RPMI8226 (cell line): ENCODE measurements around the gene CATSPERE.
"Not testable (repeated sequence)": the region's sequence is repeated elsewhere in the genome, so short reads cannot be mapped to it uniquely, and the experiment has no call there.

ENCODE experiments used
- DNase-seq: peaks from one replicate; pipeline ENCODE4 v3.0.0-alpha.2; 2015

The CATSPERE gene

GRCh38 chr1:244449936-244450508, 11.1 kb upstream of the CATSPERE start:
- DNase-seq: no peak

- DNase-seq: peak; percentile 65
These were observed 10.2 kb upstream of the CATSPERE start for GRCh38 chr1:244450597-244451538.

- DNase-seq: no peak
These were observed 9.5 kb upstream of the CATSPERE start, which contains the start of gene ADSS2 for GRCh38 chr1:244451539-244451950. Gene ADSS2, minus strand, starts transcription at chr1:244451909. Its CDS starts 92 bp downstream, at chr1:244451817.

- peak; percentile 100 for DNase-seq
These were observed 8.9 kb upstream of the CATSPERE start for GRCh38 chr1:244451951-244452795.

DNA sequence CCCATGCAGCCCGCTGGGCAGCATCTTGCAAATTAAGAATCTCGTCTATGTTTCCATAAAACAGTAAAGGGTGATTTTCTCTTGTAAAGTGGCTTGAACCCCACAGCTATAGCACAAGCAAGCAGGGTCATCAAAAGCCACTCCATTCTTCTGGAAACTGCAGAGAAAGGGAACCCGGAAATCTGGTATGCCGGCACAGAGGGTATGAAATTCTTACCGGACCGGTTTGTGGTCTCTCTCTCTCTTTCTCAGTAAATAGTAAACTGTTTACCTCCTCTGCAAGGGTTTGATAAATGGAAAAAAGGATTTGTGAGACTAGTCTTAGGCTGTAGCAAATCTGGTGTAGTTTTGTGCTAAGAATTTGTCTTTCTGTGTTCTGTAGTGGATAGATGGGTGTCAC, 6.7 kb upstream of the CATSPERE start:
- DNase-seq: no peak

- no peak for DNase-seq
These were observed 4.5 kb upstream of the CATSPERE start for GRCh38 chr1:244456586-244456985.

DNA sequence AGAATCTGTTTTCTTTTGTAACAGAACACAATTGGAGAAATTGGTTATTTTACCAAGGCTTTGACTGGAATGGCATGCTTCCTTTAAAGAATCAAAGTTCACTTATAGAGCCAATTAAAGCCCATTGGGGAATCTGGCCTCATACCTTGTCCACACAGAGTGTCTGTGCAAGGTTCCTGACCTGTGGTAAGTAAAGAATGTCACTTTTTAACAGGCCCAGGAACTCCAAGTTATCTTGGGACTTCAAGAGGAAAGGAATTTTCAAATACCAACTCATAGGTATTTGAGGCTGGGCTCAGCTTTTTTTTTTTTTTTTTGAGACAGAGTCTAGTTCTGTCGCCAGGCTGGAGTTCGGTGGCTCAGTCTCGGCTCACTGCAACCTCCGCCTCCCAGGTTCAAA, 2.3 kb upstream of the CATSPERE start:
- DNase-seq: no peak

DNA sequence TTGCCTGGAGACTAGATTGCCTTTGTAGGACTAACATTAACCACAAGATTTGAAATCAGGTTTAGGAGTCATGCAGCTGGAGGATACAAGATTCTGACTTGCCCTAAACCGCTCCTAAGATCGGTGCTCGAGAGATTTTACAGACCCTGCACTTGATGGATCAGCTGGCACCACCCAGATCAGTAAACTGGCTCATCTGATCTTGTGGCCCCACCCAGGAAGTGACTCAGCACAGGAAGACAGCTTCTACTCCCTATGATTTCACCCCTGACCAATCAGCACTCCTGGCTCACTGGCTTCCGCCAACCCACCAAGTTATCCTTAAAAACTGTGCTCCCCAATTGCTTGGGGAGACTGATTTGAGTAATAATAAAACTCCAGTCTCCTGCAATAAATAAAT, 876 bp upstream of the CATSPERE start:
- DNase-seq: no peak

DNA sequence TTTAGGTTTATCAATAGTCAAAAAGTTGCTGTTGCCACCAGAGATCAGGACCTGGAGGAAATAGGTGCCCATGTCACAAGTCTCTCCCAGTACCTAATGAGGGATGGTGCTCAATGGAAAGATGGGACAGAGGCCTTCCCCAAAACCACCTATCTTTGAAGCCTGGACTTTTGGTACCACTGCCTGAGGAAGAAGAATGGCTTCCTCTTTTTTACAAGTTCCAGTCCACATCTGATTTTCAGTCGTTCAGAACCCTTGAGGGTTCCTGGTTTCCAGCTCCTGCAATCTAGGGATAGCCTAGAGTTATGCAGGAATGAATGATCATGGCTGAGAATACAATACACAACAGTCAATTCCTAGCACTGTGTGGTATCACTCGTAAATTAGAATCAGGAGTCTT, 5.7 kb downstream of the CATSPERE start:
- DNase-seq: no peak

DNA sequence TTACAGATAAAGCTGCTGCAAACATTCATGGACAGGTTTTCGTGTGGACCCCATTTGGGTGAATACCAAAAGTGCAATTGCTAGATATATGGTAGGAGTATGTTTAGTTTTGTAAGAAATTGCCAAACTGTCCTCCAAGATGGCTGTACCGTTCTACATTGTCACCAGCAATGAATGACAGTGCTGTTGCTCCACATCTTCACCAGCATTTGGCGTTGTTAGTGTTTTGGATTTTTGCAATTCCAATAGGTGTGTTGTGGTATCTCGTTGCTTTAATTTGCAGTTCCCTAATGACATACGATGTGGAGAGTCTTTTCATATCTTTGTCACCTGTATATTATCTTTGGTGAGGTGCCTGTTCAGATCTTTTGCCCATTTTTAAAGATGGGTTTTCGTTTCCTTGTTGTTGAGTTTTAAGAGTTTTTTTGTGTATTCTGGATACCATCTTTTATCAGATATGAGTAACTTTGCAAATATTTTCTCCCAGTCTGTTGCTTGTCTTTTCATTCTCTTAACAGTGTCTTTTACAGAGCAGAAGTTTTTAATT, 12.1 kb downstream of the CATSPERE start:
- no peak for DNase-seq

GRCh38 chr1:244484971-244485370, 23.9 kb downstream of the CATSPERE start:
- DNase-seq: not testable (repeated sequence)

DNA sequence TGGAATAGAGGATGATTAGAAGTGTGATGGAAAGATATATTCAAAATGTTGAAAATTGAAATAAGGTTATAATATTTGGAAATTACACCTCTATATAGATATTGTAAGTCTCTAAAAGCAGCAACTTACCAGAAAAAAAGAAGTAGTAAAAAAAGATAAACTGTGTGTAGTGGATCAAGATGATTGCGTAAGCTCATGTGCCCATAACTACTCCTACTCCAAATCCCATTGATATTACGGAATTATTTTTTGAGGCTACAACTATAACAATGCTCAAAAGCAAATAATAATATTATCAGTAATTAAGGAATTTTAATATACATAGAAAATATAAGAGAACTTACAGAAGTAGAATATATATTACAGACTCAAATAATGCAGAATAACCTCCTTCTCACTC, 33.6 kb downstream of the CATSPERE start:
- DNase-seq: no peak

DNA sequence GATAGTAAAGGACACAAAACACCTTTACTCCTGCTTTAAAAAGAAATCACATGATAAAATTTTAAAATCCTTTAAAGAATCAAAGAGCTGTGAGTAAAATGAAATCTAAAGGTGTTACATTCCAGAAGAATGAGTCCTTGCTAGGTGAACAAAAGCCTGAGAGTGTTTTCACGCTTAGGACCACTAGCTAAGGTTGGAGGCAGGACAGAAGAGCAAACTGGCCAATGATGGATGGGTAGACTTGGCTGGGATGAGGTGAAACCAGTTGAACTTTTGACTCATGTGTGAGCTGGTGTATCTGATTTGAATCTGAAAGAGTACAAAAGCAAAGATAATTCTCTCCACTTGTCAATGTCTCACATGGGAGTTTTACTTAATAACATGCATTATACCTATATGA, 35.1 kb downstream of the CATSPERE start:
- no peak for DNase-seq

DNA sequence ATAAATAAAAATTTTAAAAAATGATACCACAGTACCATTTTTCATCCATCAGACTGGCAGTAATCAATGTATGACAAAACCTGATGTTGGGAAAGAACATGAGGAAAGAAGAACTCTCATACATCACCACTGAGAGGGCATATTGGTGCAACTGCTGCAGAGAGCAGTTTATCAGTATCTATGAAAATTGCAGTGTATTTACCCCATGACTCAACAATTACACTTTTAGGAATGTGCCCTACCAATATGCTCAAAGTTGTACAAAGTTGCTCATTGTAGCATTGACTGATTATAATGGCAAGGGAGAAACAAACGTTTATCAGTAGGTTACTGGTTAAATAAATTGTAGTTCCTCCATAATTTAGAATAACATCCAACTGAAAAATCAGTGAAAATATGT, 36.7 kb downstream of the CATSPERE start:
- no peak for DNase-seq

- not testable (repeated sequence) for DNase-seq
These were observed 38.4 kb downstream of the CATSPERE start for GRCh38 chr1:244499484-244499883.

DNA sequence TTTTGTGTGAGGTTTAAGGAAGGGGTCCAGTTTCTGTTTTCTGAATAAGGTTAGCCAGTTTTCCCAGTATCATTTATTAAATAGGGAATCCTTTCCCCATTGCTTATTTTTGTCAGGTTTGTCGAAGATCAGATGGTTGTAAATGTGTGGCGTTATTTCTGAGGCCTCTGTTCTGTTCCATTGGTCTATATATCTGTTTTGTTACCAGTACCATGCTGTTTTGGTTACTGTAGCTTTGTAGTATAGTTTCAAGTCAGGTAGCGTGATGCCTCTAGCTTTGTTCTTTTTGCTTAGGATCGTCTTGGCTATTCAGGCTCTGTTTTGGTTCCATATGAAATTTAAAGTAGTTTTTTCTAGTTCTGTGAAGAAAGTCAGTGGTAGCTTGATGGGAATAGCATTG, 39.4 kb downstream of the CATSPERE start:
- DNase-seq: not testable (repeated sequence)

DNA sequence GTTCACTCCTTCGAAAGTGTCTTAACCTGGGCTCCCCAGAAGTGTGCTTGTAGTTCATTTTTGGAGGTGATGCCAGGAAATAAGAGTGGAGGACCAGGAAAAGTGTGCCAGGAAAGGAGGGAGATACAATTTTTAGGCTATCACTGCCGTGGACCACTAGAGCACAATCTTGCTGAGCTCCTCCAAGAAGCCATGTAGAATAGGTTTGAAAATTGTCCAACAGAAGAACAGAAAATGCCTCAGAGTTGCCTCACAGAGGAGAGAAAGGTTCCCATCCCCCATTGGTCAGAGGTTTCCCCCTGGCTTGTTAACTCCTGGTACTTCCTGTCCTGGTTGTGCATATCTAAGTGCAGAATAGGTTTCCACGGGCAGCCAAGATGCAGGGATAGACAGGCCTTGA, 41.6 kb downstream of the CATSPERE start:
- DNase-seq: no peak

GRCh38 chr1:244513493-244513892, 52.4 kb downstream of the CATSPERE start:
- DNase-seq: no peak

DNA sequence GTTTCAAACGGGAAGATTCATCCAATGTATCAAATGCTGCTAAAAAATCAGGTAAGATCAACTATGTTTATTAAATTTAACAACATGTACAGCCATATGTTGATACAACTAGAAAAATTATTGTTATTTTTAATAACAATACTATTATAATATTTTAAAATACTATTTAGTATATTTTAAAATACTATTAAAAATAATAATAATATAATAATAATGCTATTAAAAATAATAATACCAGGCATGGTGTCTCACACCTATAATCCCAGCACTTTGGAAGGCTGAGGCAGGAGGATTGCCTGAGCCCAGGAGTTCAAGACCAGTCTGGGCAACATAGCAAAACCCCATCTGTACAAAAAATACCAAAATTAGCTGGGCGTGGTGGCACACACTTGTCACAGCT, 54.6 kb downstream of the CATSPERE start:
- no peak for DNase-seq

GRCh38 chr1:244536316-244536715, 75.2 kb downstream of the CATSPERE start:
- DNase-seq: no peak

DNA sequence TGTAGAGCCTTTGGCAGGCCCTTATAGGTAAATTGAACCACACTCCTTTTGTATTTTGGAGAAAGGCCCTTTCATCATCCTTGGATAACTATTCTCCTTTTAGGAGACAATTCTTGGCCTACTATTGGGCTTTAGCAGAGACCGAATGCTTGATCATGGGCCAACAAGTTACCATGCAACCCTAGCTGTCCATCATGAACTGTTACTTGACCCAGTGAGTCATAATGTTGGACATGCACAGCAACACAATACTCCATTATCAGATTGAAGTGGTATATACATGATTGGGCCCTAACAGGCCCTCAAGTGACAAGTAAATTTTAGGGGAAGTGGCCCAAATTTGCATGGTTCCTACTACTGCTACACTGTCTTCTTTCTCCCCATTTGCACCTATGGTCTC, 84.4 kb downstream of the CATSPERE start:
- DNase-seq: no peak

- no peak for DNase-seq
These were observed 87.6 kb downstream of the CATSPERE start for GRCh38 chr1:244548558-244549115.

- DNase-seq: no peak
These were observed 91.3 kb downstream of the CATSPERE start for GRCh38 chr1:244552336-244552735.
